GM06990 (cell line): ENCODE results near the gene CSNK2A3.

Experiments used
- DNase-seq: peaks from one replicate; pipeline ENCODE4 v3.0.0-alpha.2; 2011; ENCODE audit not compliant: insufficient read length; ENCODE audit errors: extremely low read depth
- H3K27me3 ChIP-seq: replicated peaks from 2 replicates; pipeline ENCODE4 v1.6.0; 2011; ENCODE audit warnings: low read length; ENCODE audit not compliant: control insufficient read depth, insufficient read depth
- H3K36me3 ChIP-seq: 2 replicates; pipeline ENCODE4 v1.5.1; 2011; ENCODE audit warnings: low read length; ENCODE audit not compliant: control insufficient read depth, insufficient read depth
- H3K4me3 ChIP-seq: replicated peaks from 2 replicates; pipeline ENCODE4 v1.5.1; 2011; ENCODE audit warnings: low read depth, mild to moderate bottlenecking, control low read depth, low read length
- TF ChIP-seq, protein P1 (sequence below): IDR thresholded peaks from 2 replicates; pipeline ENCODE4 v1.5.1; 2011; ENCODE audit warnings: low read length, control low read depth, mild to moderate bottlenecking, inconsistent platforms; ENCODE audit not compliant: insufficient read depth, poor library complexity, severe bottlenecking

The CSNK2A3 gene

DNA sequence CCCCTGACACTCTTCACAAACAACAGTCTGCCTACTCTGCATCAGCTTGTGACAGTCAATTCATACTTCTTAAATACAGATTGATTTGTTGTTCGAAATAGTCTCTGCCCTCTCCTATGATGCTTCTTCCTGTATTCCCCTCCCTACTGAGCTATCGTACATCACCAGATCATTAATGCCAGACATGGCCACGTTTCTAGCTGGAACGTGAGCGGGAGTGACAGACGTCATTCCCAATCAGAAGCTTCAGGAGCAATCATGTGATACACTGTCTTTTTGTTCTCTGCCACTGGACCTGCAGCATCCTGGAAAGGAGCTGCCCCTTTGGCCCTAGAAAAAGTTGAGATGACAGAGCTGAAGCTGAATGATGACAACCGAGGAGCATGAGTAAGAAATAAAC, 48.5 kb downstream of the CSNK2A3 start:
- no peak for DNase-seq
- TF ChIP-seq, protein P1, sequence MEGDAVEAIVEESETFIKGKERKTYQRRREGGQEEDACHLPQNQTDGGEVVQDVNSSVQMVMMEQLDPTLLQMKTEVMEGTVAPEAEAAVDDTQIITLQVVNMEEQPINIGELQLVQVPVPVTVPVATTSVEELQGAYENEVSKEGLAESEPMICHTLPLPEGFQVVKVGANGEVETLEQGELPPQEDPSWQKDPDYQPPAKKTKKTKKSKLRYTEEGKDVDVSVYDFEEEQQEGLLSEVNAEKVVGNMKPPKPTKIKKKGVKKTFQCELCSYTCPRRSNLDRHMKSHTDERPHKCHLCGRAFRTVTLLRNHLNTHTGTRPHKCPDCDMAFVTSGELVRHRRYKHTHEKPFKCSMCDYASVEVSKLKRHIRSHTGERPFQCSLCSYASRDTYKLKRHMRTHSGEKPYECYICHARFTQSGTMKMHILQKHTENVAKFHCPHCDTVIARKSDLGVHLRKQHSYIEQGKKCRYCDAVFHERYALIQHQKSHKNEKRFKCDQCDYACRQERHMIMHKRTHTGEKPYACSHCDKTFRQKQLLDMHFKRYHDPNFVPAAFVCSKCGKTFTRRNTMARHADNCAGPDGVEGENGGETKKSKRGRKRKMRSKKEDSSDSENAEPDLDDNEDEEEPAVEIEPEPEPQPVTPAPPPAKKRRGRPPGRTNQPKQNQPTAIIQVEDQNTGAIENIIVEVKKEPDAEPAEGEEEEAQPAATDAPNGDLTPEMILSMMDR: no peak
- H3K36me3 ChIP-seq: no peaks in the 10 kb centered on the region
- H3K4me3 ChIP-seq: no peak overlapping the region
- H3K27me3 ChIP-seq: no peaks in the 10 kb centered on the region

DNA sequence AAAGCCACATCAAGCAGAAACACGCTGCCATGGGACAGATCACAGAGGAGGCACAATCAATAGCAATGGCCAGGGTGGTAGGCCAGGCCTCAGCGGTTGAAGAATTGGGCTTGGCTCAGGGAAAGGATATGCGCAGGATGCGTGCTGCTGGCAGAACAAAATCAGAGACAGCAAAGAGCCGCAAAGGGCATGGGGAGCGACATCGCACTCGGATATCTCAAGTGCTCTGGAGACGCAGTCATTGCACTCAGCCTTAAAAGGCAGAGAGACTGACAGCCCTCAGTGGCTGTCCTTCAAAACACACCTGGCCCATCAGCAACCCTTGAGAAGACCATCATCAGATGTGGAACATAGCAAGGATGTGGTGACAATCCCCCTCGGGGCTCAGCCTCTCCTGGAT, 50.5 kb downstream of the CSNK2A3 start:
- Histone ChIP-seq H3K4me3 (no peak overlapping the region), H3K36me3 (no peaks in the 10 kb centered on the region), H3K27me3 (no peaks in the 10 kb centered on the region)
- TF ChIP-seq, protein P1: no peak
- DNase-seq: no peak
